Sciatic nerve (tissue), 2 donors: ENCODE data around the gene TRAF7. TPM values are rescaled to one million over a fixed set of nuclear protein-coding genes. Genes with fewer than 3 reads are reported as not detected.

Experiments
- ATAC-seq: fragments of 200-7000 bp; cut with Tn5 transposase; one replicate; pipeline ENCODE4 v1.9.1; 2020; ENCODE audit warnings: mild to moderate bottlenecking, moderate library complexity
- DNase-seq: peaks from one replicate; pipeline ENCODE4 v3.0.0-alpha.2; 2020; ENCODE audit warnings: low spot score
- intact Hi-C: fragments of 100-400 bp; cut with DNase I; formaldehyde crosslinking; loops from one replicate; pipeline ENCODE4 v1.14.2; 2022
- total RNA-seq: library from RNA; stranded (reverse); fragmentation: NEBNext Ultra II Directional; extraction: Animal tissue kit (Norgen Biotek cat#: 25700); gene quantifications from one replicate; pipeline ENCODE4 v1.2.1, GENCODE V29; 2021
- donor health status: DM: no; HTN: no; CAD: no.
- donor health status: DM: no; HTN: no; CAD: no.

TRAF7 gene
- total RNA-seq, 1 donor from 2014 or later, result 44.8 TPM

GRCh38 chr16:2206780-2207433, 51.3 kb downstream of the TRAF7 start:
- intact Hi-C loops, result no loop called here
- ATAC-seq (no peak), DNase-seq (no peak)

GRCh38 chr16:2207872-2208271, 52.3 kb downstream of the TRAF7 start:
- intact Hi-C loops, result no loop called here
- DNase-seq (no peak), ATAC-seq (no peak)

GRCh38 chr16:2208308-2208707, 52.7 kb downstream of the TRAF7 start:
- ATAC-seq (no peak), DNase-seq (no peak)
- intact Hi-C loops, result no loop called here

GRCh38 chr16:2208772-2209171, 53.2 kb downstream of the TRAF7 start:
- ATAC-seq, result no peak
- DNase-seq, result no peak
- intact Hi-C loops, result no loop called here

- intact Hi-C loops, result no loop called here
- ATAC-seq (no peak), DNase-seq (no peak)
These were observed 53.9 kb downstream of the TRAF7 start for GRCh38 chr16:2209258-2210008.

- DNase-seq, result no peak
- intact Hi-C loops, result no loop called here
- no peak for ATAC-seq
These were observed 54.4 kb downstream of the TRAF7 start for GRCh38 chr16:2210009-2210332.

GRCh38 chr16:2210386-2211365, 55.1 kb downstream of the TRAF7 start, which contains the start of gene BRICD5:
BRICD5 (minus strand) TSS chr16:2210863; CDS start chr16:2210833, 30 bp downstream.
- ATAC-seq (no peak), DNase-seq (no peak)
- intact Hi-C loops, result no loop called here

- ATAC-seq (no peak), DNase-seq (no peak)
- intact Hi-C loops, result no loop called here
These were observed 56.4 kb downstream of the TRAF7 start for GRCh38 chr16:2211923-2212347.

GRCh38 chr16:2212362-2213324, 57.1 kb downstream of the TRAF7 start:
- intact Hi-C loops, result no loop called here

GRCh38 chr16:2213817-2214718, 58.5 kb downstream of the TRAF7 start:
- intact Hi-C loops, result no loop called here
- DNase-seq, result no peak
- ATAC-seq, result no peak

More at GRCh38 chr16:2212362-2213324, 57.1 kb downstream of the TRAF7 start:
- DNase-seq, result no peak
- no peak for ATAC-seq

- DNase-seq (no peak), ATAC-seq (peak; percentile 96)
- intact Hi-C loops, result no loop called here
These were observed 59.1 kb downstream of the TRAF7 start, which contains the start of gene PGP for GRCh38 chr16:2214719-2214968. PGP (minus strand) TSS chr16:2214840; CDS start chr16:2214777, 63 bp downstream.

- ATAC-seq, result no peak
- intact Hi-C loops, result no loop called here
These were observed 60.7 kb downstream of the TRAF7 start for GRCh38 chr16:2216330-2216729.

GRCh38 chr16:2223221-2223941, 67.8 kb downstream of the TRAF7 start, which contains the start of gene E4F1:
E4F1 (plus strand) TSS chr16:2223591; CDS start chr16:2223614, 23 bp downstream.
- DNase-seq (peak; percentile 99), ATAC-seq (peak; percentile 99)
- intact Hi-C loops, result no loop called here

More at GRCh38 chr16:2216330-2216729, 60.7 kb downstream of the TRAF7 start:
- no peak for DNase-seq

GRCh38 chr16:2223942-2224486, 68.4 kb downstream of the TRAF7 start:
- intact Hi-C loops, result no loop called here
- ATAC-seq, result peak; percentile 45

GRCh38 chr16:2226245-2226793, 70.7 kb downstream of the TRAF7 start:
- intact Hi-C loops, result no loop called here
- ATAC-seq, result no peak
- no peak for DNase-seq

More at GRCh38 chr16:2223942-2224486, 68.4 kb downstream of the TRAF7 start:
- DNase-seq, result no peak

- no peak for ATAC-seq
- intact Hi-C loops, result no loop called here
These were observed 71.3 kb downstream of the TRAF7 start for GRCh38 chr16:2226918-2227317.

More at GRCh38 chr16:2226918-2227317, 71.3 kb downstream of the TRAF7 start:
- no peak for DNase-seq
